ENCODE measurements around the gene ZFYVE9.
"Not testable (repeated sequence)": the region's sequence is repeated elsewhere in the genome, so short reads cannot be mapped to it uniquely, and the experiment has no call there.

Gene ZFYVE9

DNA sequence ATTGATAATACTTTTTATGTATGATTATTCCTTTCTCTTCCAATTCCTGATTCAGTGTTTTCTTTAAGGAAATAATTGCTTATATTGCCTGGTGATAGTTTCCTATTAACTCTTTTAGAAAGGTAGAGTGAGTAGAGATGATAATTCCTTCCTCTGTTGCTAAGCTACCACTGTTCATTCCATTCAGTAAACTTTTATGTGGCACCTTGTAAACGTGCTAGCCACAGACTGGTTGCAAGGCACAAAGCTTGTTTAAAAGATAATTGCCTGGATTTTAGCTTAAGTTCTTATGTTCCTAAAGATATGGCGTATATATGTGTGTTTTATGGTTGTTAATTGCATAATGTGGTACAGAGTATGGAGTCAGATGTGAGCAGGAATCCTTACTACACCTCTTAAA lies 3.2 kb downstream of the ZFYVE9 start:
- DNase-seq (ENCODE audit: low spot score), result no peak

GRCh38 chr1:52150445-52150844 lies 8.6 kb downstream of the ZFYVE9 start:
- DNase-seq (ENCODE audit: low spot score), result not testable (repeated sequence)

- no peak for DNase-seq (ENCODE audit: low spot score)
These were observed 9.1 kb downstream of the ZFYVE9 start for GRCh38 chr1:52150946-52151345.

DNA sequence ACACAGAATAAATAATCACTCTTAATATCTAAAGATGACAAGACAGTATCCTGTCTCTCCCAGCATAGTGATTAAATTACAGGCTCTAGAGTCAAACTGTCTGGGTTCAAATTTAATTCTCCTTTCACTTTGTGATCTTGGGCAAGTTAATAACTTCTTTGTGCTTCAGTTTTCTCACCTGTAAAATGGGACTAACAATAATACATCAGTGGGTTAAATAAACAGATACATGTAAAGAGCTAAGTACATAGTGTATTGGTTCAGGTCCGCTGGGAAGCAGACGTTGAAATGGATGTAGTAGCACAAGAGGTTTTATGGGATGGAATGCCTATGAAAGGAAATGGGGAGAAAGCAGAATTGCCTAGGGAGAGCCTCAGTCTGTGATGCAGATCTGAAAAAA lies 10.7 kb downstream of the ZFYVE9 start:
- no peak for DNase-seq (ENCODE audit: low spot score)

- DNase-seq (ENCODE audit: low spot score), result no peak
These were observed 11.1 kb downstream of the ZFYVE9 start for GRCh38 chr1:52153010-52153409.

- DNase-seq (ENCODE audit: low spot score), result no peak
These were observed 12.0 kb downstream of the ZFYVE9 start for GRCh38 chr1:52153898-52154297.

GRCh38 chr1:52156460-52156859 lies 14.6 kb downstream of the ZFYVE9 start:
- no peak for DNase-seq (ENCODE audit: low spot score)

GRCh38 chr1:52157582-52157981 lies 15.7 kb downstream of the ZFYVE9 start:
- DNase-seq (ENCODE audit: low spot score), result no peak

DNA sequence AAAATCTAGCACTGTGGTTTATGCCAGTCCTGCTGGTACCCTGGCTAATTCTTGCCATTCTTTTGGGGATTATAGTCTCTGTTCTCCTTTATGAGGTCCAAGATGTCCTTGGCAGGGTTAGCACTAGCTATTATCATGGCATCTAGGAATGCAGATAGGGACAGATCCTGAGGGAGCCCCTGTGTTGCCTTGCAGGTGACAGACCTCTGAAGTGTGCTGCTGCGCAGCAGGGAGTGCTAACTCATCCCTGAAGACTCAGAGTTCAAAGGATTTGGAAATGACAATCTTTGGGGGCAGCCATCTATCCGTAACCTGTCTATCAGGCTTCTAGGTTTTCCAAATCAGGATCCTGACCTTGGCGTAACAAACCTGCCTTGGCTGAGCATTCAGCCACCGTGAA lies 16.3 kb downstream of the ZFYVE9 start:
- no peak for DNase-seq (ENCODE audit: low spot score)

DNA sequence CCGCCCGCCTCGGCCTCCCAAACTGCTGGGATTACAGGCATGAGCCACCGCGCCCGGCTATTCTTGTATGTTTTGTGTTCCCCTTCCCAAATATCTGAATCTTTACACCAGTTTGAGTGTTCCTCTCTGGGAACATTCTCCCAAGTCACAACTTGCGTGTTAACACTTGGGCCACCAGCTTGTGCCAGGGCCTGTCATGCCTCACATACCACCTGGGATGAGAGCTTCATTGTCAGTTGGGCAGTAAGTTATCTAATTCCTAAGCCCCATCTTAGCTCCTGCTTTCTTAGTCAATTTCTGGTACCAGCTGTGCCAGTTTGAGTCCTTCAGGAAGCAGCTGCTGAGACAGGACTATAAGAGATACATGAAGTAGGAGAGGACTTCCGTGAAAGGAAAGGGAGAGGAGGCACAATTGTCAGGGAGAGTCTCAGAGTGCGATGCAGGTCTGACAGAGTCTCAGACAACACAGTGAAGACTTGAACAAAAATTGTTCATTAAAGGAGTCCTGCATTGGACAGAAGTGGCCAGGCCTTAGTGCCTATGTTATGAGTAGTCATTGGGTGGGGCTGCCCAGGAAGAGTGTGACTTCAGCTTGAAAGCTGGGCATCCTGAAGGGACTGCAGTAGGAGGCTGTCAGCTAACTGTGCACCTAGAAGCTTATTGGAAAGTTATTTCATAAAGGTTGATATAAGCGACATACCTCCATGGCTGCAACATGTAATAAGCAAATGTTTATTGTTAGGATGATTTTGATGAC lies 17.3 kb downstream of the ZFYVE9 start:
- DNase-seq (ENCODE audit: low spot score), result no peak

GRCh38 chr1:52162947-52163346 lies 21.1 kb downstream of the ZFYVE9 start:
- DNase-seq (ENCODE audit: low spot score), result no peak

- DNase-seq (ENCODE audit: low spot score), result no peak
These were observed 22.7 kb downstream of the ZFYVE9 start for GRCh38 chr1:52164604-52165003.

DNA sequence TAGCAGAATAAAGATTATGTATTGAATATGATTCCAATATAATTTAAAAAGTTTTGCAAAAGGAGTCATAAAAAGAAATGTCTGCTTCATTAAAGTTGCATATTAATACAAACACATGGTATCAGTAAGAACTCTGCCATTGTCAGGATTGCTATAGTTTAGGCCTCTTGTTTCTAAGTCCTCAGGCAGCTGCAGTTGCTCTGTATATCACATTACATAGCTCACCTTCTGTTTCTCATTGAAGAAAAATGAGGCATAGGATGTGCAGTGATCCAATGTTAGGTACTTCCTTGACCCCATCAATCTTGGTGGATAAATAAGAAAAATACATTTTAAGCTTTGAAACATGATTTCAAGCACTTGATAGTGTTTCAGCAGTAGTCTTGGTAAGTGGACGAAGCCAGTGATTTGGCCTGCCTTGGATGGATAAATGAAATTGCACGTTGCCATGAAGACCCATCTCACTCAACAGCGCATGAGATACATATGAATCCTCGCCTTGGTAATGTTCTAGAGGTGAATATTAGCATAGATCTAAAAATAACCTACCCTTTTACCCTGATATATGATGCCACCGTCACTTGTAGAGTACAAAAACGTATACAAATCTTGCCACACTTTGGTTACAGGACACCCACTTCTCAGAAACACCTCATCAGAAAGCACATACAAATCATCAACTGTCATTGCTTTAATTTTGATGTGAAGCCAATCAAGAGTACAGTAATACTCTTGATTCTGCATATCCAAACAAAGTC lies 25.3 kb downstream of the ZFYVE9 start:
- DNase-seq (ENCODE audit: low spot score), result no peak

- no peak for DNase-seq (ENCODE audit: low spot score)
These were observed 26.6 kb downstream of the ZFYVE9 start for GRCh38 chr1:52168373-52169080.

- DNase-seq (ENCODE audit: low spot score), result not testable (repeated sequence)
These were observed 29.3 kb downstream of the ZFYVE9 start for GRCh38 chr1:52171149-52171548.

DNA sequence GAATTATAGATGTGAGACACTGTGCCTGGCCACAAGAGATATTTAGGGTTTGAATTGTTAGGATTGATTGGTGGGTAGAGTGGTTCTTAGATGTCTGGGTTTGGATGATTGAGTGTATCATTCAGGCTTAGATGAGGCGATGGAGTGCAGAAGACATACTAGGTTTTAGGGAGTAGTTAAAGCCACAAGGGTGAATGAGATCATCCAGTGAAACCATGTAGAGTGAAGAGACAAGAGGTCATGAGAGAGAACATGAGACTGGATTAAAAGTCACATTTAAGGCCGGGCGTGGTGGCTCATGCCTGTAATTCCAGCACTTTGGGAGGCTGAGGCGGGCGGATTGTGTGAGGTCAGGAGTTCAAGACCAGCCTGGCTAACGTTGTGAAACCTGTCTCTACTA lies 37.2 kb downstream of the ZFYVE9 start:
- DNase-seq (ENCODE audit: low spot score), result no peak

DNA sequence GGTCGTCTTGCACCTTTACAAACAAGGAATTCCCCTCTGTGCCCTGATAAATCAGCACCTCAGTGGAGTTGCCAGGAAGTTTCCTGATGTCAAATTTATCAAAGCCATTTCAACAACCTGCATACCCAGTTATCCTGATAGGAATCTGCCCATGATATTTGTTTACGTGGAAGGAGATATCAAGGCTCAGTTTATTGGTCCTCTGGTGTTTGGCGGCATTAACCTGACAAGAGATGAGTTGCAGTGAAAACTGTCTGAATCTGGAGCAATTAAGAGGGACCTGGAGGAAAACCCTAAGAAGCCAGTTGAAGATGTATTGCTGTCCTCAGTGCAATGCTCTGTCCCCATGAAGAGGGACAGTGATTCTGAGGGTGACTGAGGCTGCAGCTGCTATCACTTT lies 38.3 kb downstream of the ZFYVE9 start:
- no peak for DNase-seq (ENCODE audit: low spot score)

DNA sequence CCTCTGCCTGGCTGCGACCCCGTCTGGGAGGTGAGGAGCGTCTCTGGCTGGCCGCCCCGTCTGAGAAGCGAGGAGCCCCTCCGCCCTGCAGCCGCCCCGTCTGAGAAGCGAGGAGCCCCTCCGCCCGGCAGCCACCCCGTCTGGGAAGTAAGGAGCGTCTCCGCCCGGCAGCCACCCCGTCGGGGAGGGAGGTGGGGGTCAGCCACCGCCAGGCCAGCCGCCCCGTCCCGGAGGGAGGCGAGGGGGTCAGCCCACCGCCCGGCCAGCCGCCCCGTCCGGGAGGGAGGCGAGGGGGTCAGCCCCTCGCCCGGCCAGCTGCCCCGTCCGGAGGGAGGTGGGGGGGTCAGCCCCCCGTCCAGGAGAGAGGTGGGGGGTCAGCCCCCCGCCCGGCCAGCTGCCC lies 39.9 kb downstream of the ZFYVE9 start:
- DNase-seq (ENCODE audit: low spot score), result not testable (repeated sequence)

DNA sequence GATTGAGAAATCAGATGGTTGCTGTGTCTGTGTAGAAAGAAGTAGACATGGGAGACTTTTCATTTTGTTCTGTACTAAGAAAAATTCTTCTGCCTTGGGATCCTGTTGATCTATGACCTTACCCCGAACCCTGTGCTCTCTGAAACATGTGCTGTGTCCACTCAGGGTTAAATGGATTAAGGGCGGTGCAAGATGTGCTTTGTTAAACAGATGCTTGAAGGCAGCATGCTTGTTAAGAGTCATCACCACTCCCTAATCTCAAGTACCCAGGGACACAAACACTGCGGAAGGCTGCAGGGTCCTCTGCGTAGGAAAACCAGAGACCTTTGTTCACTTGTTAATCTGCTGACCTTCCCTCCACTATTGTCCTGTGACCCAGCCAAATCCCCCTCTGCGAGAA lies 40.4 kb downstream of the ZFYVE9 start:
- not testable (repeated sequence) for DNase-seq (ENCODE audit: low spot score)

DNA sequence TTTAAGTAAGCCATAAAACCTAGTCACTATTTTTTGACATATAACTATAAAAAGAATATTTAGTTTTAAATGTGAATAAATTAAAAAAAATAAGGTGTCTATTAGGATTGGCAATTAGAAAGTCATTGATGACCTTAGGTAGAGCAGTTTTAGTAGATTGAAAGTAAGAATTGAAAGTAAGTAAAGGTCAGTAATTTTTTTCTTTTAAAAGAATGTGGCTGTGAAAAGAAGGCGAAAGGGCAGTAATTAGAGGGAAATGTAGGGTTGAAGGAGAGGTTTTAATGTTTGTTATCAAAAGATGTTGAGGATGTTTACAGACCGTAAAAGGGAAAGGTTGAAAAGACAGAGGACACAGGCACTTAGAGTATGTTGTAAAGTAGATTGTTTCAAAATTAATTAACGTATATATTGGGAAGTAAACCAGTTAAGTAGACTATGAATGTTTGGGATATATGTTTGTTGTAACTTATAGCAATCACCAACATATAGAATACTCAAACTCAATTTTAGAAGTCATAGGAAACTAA lies 41.0 kb downstream of the ZFYVE9 start:
- no peak for DNase-seq (ENCODE audit: low spot score)

DNA sequence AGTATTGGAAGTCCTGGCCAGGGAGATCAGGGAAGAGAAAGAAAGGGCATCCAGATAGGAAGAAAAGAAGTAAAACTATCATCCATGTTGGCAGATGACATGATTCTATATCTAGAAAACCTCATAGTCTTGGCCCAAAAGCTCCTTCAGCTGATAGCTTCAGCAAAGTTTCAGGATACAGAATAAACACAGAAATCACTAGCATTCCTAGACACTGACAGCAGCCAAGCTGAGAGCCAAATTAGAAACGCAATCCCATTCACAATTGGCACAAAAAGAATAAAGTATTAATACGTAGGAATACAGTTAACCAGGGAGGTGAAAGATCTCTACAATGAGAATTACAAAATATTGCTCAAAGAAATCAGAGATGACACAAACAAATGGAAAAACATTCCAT lies 44.6 kb downstream of the ZFYVE9 start:
- DNase-seq (ENCODE audit: low spot score), result no peak

DNA sequence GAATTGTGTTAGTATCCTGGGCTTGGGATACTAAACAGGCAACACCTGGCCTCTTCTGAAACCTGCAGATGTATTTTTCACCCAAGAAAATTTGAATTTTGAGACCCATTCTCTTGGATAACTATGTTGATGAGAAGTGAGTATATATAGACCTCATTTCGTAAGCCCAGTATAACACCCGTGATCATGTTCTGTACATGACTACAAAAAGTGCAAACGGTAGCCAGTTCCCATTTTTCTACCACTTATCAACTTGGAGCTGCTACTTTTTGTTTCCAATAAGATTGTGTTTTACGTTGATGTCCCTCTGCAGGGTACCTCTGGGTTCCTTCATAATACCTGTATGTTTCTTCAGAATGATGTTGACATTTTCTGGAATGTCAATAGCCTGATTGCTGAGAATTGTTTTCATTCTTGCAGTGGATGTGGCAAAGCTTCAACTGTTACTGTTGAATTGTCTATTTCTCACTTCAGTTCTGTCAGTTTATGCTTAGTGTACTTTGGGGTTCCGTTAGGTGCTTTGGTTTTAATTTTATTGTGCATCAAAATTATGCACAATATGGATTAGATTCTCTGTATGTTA lies 48.1 kb downstream of the ZFYVE9 start:
- DNase-seq (ENCODE audit: low spot score), result no peak
